ENCODE data around the gene MYO5B.

The MYO5B gene

GRCh38 chr18:50044402-50044801, 150.5 kb downstream of the MYO5B start:
- Histone ChIP-seq H3K27ac (no peak overlapping the region), H3K4me3 (no peak overlapping the region)

- H3K4me3 ChIP-seq: no peak overlapping the region
- H3K27ac ChIP-seq: no peak overlapping the region
These were observed 152.3 kb downstream of the MYO5B start for GRCh38 chr18:50042611-50043010.

GRCh38 chr18:50039746-50040145, 155.2 kb downstream of the MYO5B start:
- no peak overlapping the region for H3K4me3 ChIP-seq
- H3K27ac ChIP-seq: no peak overlapping the region

- H3K4me3 ChIP-seq: no peak overlapping the region
- no peak overlapping the region for H3K27ac ChIP-seq
These were observed 156.5 kb downstream of the MYO5B start for GRCh38 chr18:50038448-50038847.

- Histone ChIP-seq H3K4me3 (no peak overlapping the region), H3K27ac (no peak overlapping the region)
These were observed 160.9 kb downstream of the MYO5B start for GRCh38 chr18:50034029-50034428.

- H3K27ac ChIP-seq: no peak overlapping the region
- no peak overlapping the region for H3K4me3 ChIP-seq
These were observed 161.9 kb downstream of the MYO5B start for GRCh38 chr18:50033004-50033403.

- H3K4me3 ChIP-seq: no peak overlapping the region
- no peak overlapping the region for H3K27ac ChIP-seq
These were observed 164.8 kb downstream of the MYO5B start for GRCh38 chr18:50030146-50030545.

GRCh38 chr18:50027996-50028395, 167.0 kb downstream of the MYO5B start:
- Histone ChIP-seq H3K27ac (no peak overlapping the region), H3K4me3 (no peak overlapping the region)

- no peak overlapping the region for H3K4me3 ChIP-seq
- no peak overlapping the region for H3K27ac ChIP-seq
These were observed 170.5 kb downstream of the MYO5B start for GRCh38 chr18:50024466-50024865.

- Histone ChIP-seq H3K4me3 (no peak overlapping the region), H3K27ac (no peak overlapping the region)
These were observed 172.0 kb downstream of the MYO5B start for GRCh38 chr18:50022985-50023384.

GRCh38 chr18:50014606-50015005, 180.3 kb downstream of the MYO5B start:
- no peak overlapping the region for H3K4me3 ChIP-seq
- no peak overlapping the region for H3K27ac ChIP-seq

GRCh38 chr18:50013363-50014138, 181.4 kb downstream of the MYO5B start:
- H3K4me3 ChIP-seq: no peak overlapping the region
- no peak overlapping the region for H3K27ac ChIP-seq

- no peak overlapping the region for H3K4me3 ChIP-seq
- no peak overlapping the region for H3K27ac ChIP-seq
These were observed 183.0 kb downstream of the MYO5B start for GRCh38 chr18:50011813-50012435.

- no peak overlapping the region for H3K4me3 ChIP-seq
- no peak overlapping the region for H3K27ac ChIP-seq
These were observed 185.1 kb downstream of the MYO5B start for GRCh38 chr18:50009773-50010335.

- Histone ChIP-seq H3K27ac (no peak overlapping the region), H3K4me3 (no peak overlapping the region)
These were observed 186.6 kb downstream of the MYO5B start for GRCh38 chr18:50008306-50008705.

- no peak overlapping the region for H3K4me3 ChIP-seq
These were observed 188.4 kb downstream of the MYO5B start for GRCh38 chr18:50006470-50007046.

GRCh38 chr18:50004013-50004412, 190.9 kb downstream of the MYO5B start:
- no peak overlapping the region for H3K27ac ChIP-seq
- no peak overlapping the region for H3K4me3 ChIP-seq

More at GRCh38 chr18:50006470-50007046, 188.4 kb downstream of the MYO5B start:
- H3K27ac ChIP-seq: no peak overlapping the region

GRCh38 chr18:50002781-50003180, 192.2 kb downstream of the MYO5B start:
- Histone ChIP-seq H3K4me3 (no peak overlapping the region), H3K27ac (no peak overlapping the region)

GRCh38 chr18:50000227-50000626, 194.7 kb downstream of the MYO5B start:
- no peak overlapping the region for H3K27ac ChIP-seq
- H3K4me3 ChIP-seq: no peak overlapping the region

GRCh38 chr18:49999128-49999527, 195.8 kb downstream of the MYO5B start:
- no peak overlapping the region for H3K27ac ChIP-seq
- H3K4me3 ChIP-seq: no peak overlapping the region

- H3K4me3 ChIP-seq: no peak overlapping the region
- no peak overlapping the region for H3K27ac ChIP-seq
These were observed 197.4 kb downstream of the MYO5B start for GRCh38 chr18:49997558-49997957.
